ENCODE measurements around the gene CDK5.
"Not testable (repeated sequence)": the region's sequence is repeated elsewhere in the genome, so short reads cannot be mapped to it uniquely, and the experiment has no call there.

CDK5 gene

DNA sequence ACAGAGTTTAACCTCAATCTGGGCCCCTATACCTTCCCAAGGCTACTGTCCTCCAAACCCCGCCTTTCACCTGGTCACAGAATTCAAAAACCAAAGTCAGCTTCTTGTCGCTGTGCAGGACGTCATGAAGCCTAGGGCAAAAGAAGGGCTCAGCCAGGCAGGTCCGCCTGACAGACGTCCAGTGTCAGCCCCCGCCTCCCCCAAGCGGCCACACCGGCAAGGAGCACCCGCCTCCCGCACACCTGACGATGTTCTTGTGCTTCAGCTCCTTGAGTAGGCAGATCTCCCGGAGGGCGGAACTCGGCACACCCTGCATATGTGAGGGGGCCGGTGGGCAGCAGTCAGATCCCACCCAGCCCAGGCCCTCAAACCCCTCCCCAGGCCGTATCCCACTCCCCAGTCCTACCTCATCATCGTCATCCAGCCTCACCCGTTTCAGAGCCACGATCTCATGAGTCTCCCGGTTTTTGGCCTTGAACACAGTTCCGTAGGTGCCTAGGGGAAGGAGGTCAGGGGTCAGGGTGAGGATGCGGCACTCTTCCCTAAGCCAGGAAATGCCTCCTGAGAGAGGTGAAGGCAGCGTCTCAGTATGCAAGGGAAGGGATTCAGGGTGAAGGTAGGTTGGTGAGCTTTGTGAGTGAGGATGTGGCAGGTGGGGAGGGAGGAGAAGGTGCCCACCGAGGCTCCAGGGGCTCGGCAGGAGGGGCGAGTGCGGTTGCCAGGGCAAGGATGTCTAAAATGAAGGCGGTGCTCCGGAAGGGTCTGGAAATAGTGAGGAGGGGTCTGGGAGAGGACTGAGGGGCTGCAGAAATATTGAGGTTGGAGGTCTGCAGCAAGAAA lies 811 bp downstream of the CDK5 start:
- no peak for DNase-seq (ENCODE audit: low spot score)

DNA sequence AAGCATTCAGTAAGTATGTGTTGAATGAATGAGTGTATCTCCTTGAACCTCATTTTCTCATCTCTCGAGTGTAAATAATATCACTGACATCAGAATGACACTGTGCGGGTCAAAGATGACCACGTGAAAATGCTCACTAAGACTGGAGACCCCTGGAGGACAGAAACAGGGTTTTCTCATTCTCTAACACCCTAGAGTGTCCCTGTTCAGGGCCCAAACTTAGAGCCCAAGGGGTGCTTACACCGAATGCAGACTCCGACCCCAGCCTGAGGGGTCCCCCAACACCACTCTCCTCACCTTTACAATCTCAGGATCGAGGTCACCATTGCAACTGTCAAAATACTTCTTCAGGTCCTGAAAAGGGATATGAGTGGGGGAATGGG lies 1.4 kb downstream of the CDK5 start:
- DNase-seq (ENCODE audit: low spot score) = no peak

DNA sequence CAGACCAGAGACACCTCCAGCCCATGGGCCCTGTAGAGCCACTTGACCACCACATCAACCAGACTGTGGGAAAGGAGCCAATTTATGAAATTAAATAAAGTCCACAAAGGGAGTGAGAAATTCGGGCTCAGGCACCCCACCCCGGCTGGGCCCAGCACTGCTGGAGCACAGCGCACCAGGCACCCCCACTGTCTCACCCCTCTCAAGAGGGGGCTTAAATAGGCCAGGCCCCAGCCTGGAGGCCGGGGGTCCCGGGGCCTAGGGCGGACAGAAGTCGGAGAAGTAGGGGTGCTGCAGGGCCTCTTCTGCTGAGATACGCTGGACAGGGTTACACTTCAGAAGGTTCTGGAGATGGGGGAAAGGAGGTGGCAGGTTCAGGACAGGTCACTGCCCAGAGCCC lies 3.9 kb downstream of the CDK5 start:
- no peak for DNase-seq (ENCODE audit: low spot score)

DNA sequence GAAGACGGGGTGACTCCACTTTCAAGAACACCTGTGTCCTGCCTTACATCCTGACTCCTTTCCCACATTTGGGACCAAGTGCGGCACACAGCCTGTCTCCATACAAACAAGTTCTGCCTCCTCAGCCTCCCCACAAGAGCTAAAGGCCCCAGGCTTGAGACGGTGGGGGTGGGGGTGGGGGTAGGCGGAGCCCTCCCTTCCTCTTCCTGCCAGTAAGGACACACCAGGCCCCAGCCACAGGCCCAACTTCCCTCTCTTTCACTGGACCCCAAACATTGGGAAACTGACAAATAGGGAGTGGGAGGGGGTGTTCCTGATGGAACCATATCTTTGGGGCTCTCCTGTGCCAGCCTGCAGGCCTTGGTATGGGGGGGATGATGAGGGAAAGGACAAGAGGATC lies 4.6 kb downstream of the CDK5 start:
- no peak for DNase-seq (ENCODE audit: low spot score)

DNA sequence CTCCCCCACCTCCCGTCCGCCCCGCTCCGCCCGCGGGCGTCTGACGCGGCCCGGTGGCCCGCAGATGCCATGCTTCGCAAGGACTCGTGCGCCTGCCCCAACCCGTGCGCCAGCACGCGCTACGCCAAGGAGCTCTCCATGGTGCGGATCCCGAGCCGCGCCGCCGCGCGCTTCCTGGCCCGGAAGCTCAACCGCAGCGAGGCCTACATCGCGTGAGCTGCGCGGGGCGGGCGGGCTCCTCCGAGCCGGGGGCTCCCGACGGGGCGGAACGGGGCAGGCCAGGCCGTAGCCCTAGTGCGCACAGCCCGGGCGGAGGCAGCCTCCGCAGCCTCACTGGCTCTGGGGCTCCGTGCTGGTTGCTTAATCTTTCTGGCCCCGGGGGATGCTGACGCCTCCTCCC lies 6.6 kb downstream of the CDK5 start:
- peak; percentile 83 for DNase-seq (ENCODE audit: low spot score)

DNA sequence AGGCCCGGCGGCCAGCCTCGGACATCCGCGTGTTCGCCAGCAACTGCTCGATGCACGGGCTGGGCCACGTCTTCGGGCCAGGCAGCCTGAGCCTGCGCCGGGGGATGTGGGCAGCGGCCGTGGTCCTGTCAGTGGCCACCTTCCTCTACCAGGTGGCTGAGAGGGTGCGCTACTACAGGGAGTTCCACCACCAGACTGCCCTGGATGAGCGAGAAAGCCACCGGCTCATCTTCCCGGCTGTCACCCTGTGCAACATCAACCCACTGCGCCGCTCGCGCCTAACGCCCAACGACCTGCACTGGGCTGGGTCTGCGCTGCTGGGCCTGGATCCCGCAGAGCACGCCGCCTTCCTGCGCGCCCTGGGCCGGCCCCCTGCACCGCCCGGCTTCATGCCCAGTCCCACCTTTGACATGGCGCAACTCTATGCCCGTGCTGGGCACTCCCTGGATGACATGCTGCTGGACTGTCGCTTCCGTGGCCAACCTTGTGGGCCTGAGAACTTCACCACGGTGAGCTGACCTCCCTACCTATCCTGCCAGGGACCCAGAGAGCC lies 8.7 kb downstream of the CDK5 start:
- no peak for DNase-seq (ENCODE audit: low spot score)

DNA sequence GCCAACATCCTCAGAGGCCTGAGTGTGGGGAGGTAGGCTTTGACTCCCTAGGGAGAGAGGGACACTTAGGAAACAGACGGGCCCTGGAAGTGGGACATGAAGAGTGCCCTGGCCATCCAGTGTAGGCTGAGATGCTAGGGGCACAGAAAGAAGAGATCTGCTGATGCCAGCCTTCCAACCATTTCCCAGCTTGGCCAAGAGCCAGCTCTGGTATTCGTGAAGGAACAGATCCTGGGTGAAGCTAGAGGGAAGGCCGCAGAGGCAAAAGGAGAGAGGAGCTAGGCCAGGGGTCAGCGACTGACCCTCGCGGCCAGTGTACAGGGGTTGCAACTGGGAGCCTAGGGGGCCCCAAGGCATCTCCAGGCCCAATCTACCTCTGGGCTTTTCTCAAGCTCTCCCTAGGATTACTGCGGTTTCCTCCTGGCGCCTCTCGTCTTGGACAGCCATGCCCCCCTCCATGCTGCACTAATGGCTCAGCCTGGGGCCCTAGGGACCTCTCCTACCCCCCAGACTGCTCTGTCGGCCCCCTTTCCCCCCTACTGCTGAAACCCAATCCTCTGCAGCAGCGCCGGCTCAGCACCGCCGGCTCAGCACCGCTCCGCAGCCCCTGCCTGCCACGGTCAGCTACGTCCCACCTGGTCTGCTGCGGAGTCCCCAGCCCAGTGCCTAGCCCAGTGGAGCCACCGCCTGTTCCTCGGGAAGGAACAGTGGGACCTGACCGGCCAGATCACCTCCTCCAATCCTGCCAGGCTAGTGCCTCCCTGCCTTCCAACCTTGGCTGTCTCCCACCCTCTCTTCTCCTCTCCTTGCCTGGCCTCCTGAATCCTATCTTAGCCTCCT lies 9.5 kb downstream of the CDK5 start, which contains the start of gene ASIC3:
ASIC3 (plus strand) TSS at position 556 of the 840 bp plus-strand sequence. CDS start 355 bp downstream, outside the sequence.
- no peak for DNase-seq (ENCODE audit: low spot score)

DNA sequence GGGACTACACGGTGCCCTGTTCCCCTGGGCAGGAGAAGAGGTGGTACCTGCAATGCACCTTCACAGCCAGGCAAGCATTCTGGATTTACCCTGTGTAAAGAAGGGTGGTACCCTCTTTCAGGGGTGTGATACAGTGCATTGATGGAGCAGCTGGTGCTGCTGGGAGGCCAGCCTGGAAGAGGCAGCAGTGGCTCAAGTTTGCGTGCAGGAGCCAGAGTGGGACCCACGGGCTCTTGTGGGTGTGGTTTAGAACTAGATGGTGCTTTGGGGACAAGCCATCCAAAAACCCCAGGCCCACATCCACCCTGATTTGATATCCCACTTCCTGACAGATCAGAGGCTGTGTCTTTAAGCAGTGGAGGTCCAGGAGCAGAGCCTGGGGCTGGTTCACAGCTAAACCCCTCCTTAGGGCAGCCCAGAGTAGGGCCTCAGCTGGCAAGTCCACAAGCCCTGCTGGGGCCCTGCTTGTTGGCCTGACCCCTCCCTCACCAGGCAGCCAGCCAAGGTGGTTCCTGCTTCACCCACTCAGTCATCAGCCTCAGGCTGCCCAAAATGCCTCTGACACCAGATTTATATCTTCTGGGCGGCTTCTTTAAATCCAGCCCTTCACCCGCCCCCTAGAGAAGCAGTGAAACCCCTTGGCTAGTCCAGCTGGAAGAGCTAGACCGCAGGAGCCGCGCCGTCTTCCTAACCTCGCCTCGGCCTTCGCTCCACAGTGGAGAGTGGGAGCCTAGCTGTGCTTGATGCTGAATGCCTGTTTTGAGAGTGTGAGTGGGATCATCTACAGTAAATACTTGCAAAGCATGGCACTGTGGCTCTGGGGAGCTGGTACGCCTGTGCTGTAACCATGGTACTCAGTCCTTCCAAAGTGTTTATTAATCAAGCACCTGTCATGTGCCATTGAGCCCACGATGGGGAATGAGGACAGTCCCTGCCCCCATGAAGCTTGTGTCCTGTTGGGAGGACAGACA lies 10.8 kb downstream of the CDK5 start:
- DNase-seq (ENCODE audit: low spot score) = peak; percentile 49

DNA sequence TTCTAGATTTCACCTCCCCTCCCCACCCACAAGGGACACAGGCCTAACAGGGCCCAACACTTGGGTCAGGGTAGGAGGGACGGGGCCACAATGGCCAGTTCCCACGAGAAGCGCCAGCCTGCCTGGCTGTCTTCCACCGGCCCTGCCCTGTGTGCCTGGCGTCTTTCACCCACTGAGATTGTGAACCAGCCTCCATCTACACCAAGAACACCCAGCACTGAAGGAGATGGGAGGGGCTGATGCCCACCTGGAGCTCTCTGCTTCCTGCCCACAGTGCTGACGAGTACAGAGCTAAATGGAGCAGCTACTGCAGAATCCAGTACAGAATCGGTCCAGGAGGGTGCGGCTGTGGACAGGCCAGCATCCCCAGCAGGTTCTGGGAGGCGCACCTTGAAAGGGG lies 11.7 kb downstream of the CDK5 start:
- no peak for DNase-seq (ENCODE audit: low spot score)

DNA sequence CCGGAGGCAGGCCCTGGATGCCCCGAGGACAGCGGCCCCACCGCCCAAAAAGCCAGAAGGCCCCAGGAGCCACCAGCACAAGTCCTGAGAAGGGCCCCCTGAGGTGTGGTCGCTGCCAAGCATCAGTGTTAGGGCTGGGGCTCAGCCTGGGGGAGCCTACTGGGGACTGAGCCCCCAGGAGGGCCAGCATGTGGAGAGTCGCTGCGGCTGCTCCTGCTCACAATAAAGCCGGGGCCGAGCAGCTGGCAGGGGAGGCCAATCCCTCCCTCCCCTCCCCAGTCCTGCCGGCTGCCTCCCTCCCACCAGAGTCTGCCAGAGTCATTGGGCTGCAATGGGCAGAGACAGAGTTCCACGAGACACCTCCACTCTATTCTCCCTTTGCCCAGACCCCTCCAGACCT lies 12.4 kb downstream of the CDK5 start:
- no peak for DNase-seq (ENCODE audit: low spot score)

DNA sequence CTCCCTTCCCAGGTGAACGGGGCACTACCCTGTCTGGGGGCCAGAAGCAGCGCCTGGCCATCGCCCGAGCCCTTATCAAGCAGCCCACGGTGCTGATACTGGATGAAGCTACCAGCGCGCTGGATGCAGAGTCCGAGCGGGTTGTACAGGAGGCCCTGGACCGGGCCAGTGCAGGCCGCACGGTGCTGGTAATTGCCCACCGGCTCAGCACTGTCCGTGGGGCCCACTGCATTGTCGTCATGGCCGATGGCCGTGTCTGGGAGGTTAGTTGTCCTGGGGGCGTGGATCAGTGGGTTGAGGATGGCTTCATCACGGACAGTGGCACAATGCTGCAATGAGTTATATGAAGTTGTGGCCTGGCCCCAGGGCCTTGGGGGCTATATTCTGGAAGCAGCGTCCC lies 13.7 kb downstream of the CDK5 start:
- no peak for DNase-seq (ENCODE audit: low spot score)

DNA sequence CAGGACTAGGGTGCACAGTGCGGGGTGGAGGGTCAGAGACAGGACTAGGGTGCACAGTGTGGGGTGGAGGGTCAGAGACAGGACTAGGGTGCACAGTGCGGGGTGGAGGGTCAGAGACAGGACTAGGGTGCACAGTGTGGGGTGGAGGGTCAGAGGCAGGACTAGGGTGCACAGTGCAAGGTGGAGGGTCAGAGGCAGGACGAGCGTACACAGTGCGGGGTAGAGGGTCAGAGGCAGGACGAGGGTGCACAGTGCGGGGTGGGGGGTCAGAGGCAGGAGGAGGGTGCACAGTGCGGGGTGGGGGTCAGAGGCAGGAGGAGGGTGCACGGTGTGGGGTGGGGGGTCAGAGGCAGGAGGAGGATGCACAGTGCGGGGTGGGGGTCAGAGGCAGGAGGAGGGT lies 14.2 kb downstream of the CDK5 start:
- DNase-seq (ENCODE audit: low spot score) = not testable (repeated sequence)

DNA sequence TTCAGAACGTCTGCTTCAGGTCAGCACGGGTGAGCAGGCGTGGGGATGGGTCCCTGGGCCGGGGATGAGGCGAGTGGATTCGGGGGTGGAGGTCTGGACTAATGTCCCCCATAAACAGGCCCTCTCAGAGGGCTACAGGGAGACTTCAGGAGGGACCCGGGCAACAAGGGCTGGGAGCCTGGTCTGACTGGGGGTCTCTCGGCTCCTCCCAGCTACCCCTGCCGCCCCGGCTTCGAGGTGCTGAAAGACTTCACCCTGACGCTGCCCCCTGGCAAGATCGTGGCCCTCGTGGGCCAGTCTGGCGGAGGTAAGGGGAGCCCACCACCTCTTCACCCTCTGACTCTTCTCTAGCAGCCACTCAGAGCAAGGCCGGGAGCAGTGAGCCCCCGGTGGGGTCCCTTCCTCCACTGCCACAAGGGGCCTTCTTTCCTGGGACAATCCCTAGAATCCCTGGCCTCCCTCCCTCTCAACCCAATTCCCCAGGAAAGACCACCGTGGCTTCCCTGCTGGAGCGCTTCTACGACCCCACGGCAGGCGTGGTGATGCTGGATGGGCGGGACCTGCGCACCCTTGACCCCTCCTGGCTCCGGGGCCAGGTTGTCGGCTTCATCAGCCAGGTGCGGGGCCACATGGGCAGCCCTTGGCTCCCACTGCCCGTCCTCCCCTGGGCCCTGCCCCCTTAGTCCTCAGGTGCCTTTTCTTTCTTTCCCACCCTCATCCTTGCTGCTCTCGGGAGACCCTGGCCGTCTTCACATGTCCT lies 16.9 kb downstream of the CDK5 start:
- DNase-seq (ENCODE audit: low spot score) = no peak

DNA sequence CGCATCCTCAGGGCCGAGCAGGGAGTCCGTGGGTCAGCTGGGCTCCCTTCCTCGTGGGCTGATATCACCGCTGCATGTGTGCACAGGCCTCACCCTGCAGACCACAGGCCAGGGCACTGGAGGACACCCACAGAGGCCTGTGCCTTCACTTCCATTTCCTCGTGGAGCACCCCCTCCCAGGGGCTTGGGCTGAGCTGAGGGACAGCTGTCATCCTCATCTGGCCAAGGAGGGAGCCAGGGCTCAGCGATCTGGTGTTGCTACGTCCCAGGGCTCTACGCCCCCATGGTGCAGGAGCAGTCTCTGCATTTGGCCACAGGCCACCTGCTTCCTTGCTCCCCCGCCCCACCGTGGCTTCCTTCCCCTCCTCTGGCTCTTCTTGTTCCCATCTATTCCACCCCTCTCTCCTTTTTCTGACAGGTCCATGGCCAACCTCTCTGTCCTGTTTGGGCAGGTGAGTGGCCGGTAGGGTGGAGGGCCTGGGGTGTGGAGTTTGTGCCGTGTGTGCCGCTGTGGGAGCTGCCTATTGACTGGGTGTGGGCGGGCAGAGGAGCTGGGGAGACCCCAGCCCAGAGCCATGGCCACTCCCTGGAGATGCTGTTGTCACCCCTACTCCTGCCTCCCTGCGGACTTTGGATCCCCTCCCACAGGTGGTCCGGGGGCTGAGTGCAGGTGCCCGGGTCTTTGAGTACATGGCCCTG lies 17.7 kb downstream of the CDK5 start:
- DNase-seq (ENCODE audit: low spot score) = no peak

DNA sequence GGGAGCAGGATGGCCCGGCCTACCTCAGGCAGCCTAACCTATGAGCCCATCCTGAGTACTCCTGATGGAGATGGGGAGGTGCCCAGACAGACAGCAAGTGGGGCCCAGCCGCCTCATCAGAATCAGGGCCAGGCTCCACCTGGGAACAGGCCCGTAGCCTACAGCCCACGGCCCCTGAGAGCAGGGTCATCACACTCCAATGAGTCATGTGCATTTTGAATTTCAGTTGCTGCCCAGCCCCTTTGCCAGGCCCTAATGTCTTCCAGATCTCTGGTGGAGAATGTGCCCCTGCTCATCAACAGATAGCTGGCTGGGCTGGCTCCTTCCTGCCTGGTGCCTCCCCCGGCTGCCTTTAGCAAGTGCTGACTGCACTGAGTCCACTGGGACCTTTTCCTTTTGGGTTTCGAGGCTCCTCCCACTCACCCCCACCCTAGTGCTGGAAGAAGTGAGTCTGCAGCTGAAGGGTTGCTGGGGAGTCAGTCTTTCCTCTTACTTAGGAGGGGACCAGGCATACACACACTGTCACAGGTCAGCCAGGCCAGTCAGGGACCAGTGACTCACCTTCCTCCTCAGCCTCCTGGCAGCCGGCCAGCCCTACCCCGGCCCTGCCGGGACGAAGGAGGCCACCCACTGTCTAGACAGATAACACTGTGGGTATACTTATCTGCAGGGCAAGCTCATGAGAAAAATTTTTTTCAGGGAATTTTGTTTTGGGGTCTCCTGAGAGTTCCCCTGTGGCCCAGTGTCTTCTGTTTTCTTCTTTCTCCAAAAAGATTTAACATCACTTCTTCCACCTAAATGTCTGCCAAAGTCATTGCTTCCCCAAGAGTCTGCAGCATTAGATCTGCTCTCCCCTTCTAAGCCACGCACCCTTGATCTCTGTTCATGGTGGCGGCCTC lies 18.5 kb downstream of the CDK5 start:
- DNase-seq (ENCODE audit: low spot score) = peak; percentile 81

DNA sequence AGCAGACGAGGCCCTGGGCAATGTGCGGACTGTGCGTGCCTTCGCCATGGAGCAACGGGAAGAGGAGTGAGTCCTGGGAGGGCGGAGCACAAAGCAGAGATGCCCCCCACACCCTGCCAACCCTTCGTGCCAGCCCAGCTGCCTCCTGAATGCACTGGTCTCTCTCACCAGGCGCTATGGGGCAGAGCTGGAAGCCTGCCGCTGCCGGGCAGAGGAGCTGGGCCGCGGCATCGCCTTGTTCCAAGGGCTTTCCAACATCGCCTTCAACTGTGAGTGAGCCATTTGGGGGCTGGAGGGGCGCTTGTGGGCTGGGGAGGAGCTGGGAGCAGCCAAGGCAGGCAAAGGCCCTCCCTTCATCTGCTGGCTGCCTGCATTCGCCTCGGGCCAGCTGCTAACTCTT lies 21.8 kb downstream of the CDK5 start:
- DNase-seq (ENCODE audit: low spot score) = no peak

DNA sequence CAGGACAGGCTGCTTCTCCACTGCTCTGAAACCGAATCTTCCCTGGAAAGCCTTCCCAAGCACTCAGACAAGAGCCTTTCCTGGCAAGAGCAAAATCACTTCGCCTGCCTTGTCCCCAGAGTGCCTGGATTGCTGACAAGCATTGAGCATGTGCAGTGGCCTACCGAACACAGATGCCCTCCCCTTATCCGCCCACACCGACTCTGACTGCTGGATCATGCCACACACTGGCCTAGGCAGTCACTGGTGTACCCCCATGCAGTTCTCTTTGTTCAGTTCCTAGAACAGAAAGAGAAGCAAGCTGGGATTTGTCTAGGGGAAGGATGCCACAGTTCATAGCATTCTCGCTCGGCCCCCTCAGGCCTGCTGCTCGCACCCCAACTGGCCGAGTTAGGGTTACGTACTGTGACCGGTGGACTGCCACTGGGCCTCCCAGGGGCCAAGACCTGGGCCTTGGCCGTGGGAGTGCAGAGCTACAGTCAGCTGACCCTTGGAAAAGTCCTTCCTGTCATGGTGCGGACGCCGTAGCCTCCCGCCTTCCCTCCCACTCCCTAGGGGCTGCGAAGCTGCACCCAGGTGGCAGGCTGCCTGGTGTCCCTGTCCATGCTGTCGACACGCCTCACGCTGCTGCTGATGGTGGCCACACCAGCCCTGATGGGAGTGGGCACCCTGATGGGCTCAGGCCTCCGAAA lies 22.5 kb downstream of the CDK5 start:
- no peak for DNase-seq (ENCODE audit: low spot score)

DNA sequence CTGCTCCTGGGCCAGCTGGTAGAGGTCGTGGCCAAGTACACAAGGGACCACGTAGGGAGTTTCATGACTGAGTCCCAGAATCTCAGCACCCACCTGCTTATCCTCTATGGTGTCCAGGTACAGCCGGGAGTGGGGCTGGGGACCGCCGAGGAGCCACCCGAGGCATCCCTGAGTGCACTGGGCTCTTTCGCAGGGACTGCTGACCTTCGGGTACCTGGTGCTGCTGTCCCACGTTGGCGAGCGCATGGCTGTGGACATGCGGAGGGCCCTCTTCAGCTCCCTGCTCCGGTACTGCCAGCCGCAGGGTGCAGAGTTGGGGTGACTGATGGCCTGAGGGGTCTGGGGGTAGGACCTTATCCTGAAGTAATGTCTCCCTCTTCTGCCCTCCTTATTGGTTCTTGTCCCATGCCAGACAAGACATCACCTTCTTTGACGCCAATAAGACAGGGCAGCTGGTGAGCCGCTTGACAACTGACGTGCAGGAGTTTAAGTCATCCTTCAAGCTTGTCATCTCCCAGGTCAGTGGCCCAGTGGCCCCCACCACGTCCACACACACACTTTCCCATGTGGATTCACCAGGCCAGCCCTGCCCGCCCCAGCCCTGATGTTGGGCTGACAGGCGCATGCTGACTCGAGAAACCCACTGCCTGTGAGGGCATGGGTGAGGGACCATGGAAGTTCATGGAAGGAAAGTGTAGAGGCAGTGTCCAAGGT lies 23.2 kb downstream of the CDK5 start:
- no peak for DNase-seq (ENCODE audit: low spot score)
